GM12874 (cell line): Measurements from ENCODE around the gene AGPS.

ENCODE experiments used
- CTCF ChIP-seq: IDR thresholded peaks from 2 replicates; pipeline ENCODE4 v1.5.1; 2011; ENCODE audit warnings: low read depth, mild to moderate bottlenecking, control low read depth, low read length, moderate library complexity; ENCODE audit not compliant: insufficient read depth

AGPS gene

GRCh38 chr2:177556153-177556552, 163.6 kb downstream of the AGPS start:
- TF ChIP-seq CTCF, result no peak

GRCh38 chr2:177557794-177558193, 165.2 kb downstream of the AGPS start:
- TF ChIP-seq CTCF, result no peak

- no peak for TF ChIP-seq CTCF
These were observed 167.1 kb downstream of the AGPS start for GRCh38 chr2:177559638-177560037.

- TF ChIP-seq CTCF, result no peak
These were observed 175.8 kb downstream of the AGPS start for GRCh38 chr2:177568390-177568789.

- TF ChIP-seq CTCF, result no peak
These were observed 176.3 kb downstream of the AGPS start for GRCh38 chr2:177568893-177569292.

- no peak for TF ChIP-seq CTCF
These were observed 179.7 kb downstream of the AGPS start for GRCh38 chr2:177572236-177572671.

GRCh38 chr2:177573120-177573519, 180.5 kb downstream of the AGPS start:
- TF ChIP-seq CTCF, result no peak

- TF ChIP-seq CTCF, result no peak
These were observed 181.8 kb downstream of the AGPS start for GRCh38 chr2:177574356-177574755.
